Adrenal gland (tissue), 5 donors: ENCODE results near the gene SSH2.

ENCODE experiments used
- CTCF ChIP-seq, 6 experiments: fragments of 450-650 bp in 4 of 6; fragments of 200-600 bp in 2 of 6; sonication (generic) in 1 of 6; IDR thresholded peaks; 1 replicate in 5 of 6; 2 replicates in 1 of 6; pipeline versions ENCODE4 v1.5.1 to v1.8.0; 2016 to 2021; ENCODE audit warnings: antibody characterized with exemption in 6 of 6, mild to moderate bottlenecking in 2 of 6, moderate library complexity in 1 of 6
- POLR2A ChIP-seq, 2 donors: fragments of 450-650 bp; IDR thresholded peaks; one replicate each; pipeline ENCODE4 v1.6.1; 2017; ENCODE audit warnings: antibody characterized with exemption in 2 of 2, mild to moderate bottlenecking in 2 of 2, moderate library complexity in 1 of 2
- donor health status: DM: no; HTN: no; CAD: no.

DNA sequence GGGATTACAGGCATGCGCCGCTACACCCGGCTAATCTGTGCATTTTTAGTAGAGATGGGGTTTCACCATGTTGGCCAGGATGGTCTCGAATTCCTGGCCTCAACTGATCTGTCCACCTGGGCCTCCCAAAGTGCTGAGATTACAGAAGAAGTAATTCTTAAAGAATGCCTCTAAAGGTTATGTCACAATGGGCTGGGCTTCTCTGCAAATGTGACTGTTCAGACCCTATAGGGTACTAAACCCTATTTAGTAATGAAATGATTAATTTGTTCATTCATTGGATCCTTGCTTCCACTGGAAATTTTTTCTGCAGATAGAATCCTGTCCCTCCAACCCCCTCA is 198.5 kb downstream of the SSH2 start:
- TF ChIP-seq POLR2A (IDR thresholded peaks at IDR 0.05) (no peak), CTCF (IDR thresholded peaks at IDR 0.05) (no peak)
